ENCODE results near the gene ANKRD11.

Gene ANKRD11

GRCh38 chr16:89370601-89371000 lies 119.8 kb downstream of the ANKRD11 start:
- Histone ChIP-seq H3K4me3 (ENCODE audit: low read length) (no peak overlapping the region), H3K27ac (ENCODE audit: low read length) (no peak overlapping the region), H3K27me3 (ENCODE audit: insufficient read depth, low read length) (no peaks in the 10 kb centered on the region), H3K4me1 (ENCODE audit: insufficient read depth, low read length) (peaks cover 20% of the 10 kb centered on the region), H3K9ac (ENCODE audit: low read depth, low read length) (no peak overlapping the region), H3K9me3 (ENCODE audit: insufficient read depth, low read depth, low read length) (no peaks in the 10 kb centered on the region), H3K36me3 (ENCODE audit: insufficient read depth, low read depth, low read length) (no peaks in the 10 kb centered on the region)

- Histone ChIP-seq H3K36me3 (ENCODE audit: insufficient read depth, low read depth, low read length) (no peaks in the 10 kb centered on the region), H3K27ac (ENCODE audit: low read length) (no peak overlapping the region), H3K9ac (ENCODE audit: low read depth, low read length) (no peak overlapping the region), H3K4me1 (ENCODE audit: insufficient read depth, low read length) (peaks cover 20% of the 10 kb centered on the region), H3K27me3 (ENCODE audit: insufficient read depth, low read length) (no peaks in the 10 kb centered on the region), H3K9me3 (ENCODE audit: insufficient read depth, low read depth, low read length) (no peaks in the 10 kb centered on the region), H3K4me3 (ENCODE audit: low read length) (no peak overlapping the region)
Observed at GRCh38 chr16:89370081-89370511, 120.3 kb downstream of the ANKRD11 start.

- Histone ChIP-seq H3K9ac (ENCODE audit: low read depth, low read length) (no peak overlapping the region), H3K4me1 (ENCODE audit: insufficient read depth, low read length) (peaks cover 15% of the 10 kb centered on the region), H3K36me3 (ENCODE audit: insufficient read depth, low read depth, low read length) (no peaks in the 10 kb centered on the region), H3K9me3 (ENCODE audit: insufficient read depth, low read depth, low read length) (no peaks in the 10 kb centered on the region), H3K4me3 (ENCODE audit: low read length) (no peak overlapping the region), H3K27ac (ENCODE audit: low read length) (no peak overlapping the region), H3K27me3 (ENCODE audit: insufficient read depth, low read length) (no peaks in the 10 kb centered on the region)
Observed at GRCh38 chr16:89369266-89369895, 121.0 kb downstream of the ANKRD11 start.

- H3K9me3 ChIP-seq (ENCODE audit: insufficient read depth, low read depth, low read length), result no peaks in the 10 kb centered on the region
- no peaks in the 10 kb centered on the region for H3K36me3 ChIP-seq (ENCODE audit: insufficient read depth, low read depth, low read length)
- H3K27ac ChIP-seq (ENCODE audit: low read length), result no peak overlapping the region
- no peak overlapping the region for H3K9ac ChIP-seq (ENCODE audit: low read depth, low read length)
- H3K4me1 ChIP-seq (ENCODE audit: insufficient read depth, low read length), result peaks cover 21% of the 10 kb centered on the region
- no peak overlapping the region for H3K4me3 ChIP-seq (ENCODE audit: low read length)
- H3K27me3 ChIP-seq (ENCODE audit: insufficient read depth, low read length), result no peaks in the 10 kb centered on the region
Observed at GRCh38 chr16:89368604-89369249, 121.6 kb downstream of the ANKRD11 start.

- Histone ChIP-seq H3K9me3 (ENCODE audit: insufficient read depth, low read depth, low read length) (no peaks in the 10 kb centered on the region), H3K27me3 (ENCODE audit: insufficient read depth, low read length) (no peaks in the 10 kb centered on the region), H3K27ac (ENCODE audit: low read length) (no peak overlapping the region), H3K36me3 (ENCODE audit: insufficient read depth, low read depth, low read length) (no peaks in the 10 kb centered on the region), H3K4me1 (ENCODE audit: insufficient read depth, low read length) (peaks cover 29% of the 10 kb centered on the region), H3K9ac (ENCODE audit: low read depth, low read length) (no peak overlapping the region), H3K4me3 (ENCODE audit: low read length) (no peak overlapping the region)
Observed at GRCh38 chr16:89367538-89367915, 122.8 kb downstream of the ANKRD11 start.

GRCh38 chr16:89366561-89367537 lies 123.5 kb downstream of the ANKRD11 start:
- Histone ChIP-seq H3K4me3 (ENCODE audit: low read length) (no peak overlapping the region), H3K27me3 (ENCODE audit: insufficient read depth, low read length) (no peaks in the 10 kb centered on the region), H3K9ac (ENCODE audit: low read depth, low read length) (no peak overlapping the region), H3K9me3 (ENCODE audit: insufficient read depth, low read depth, low read length) (no peaks in the 10 kb centered on the region), H3K27ac (ENCODE audit: low read length) (no peak overlapping the region), H3K36me3 (ENCODE audit: insufficient read depth, low read depth, low read length) (no peaks in the 10 kb centered on the region), H3K4me1 (ENCODE audit: insufficient read depth, low read length) (peaks cover 34% of the 10 kb centered on the region)

- H3K27ac ChIP-seq (ENCODE audit: low read length), result no peak overlapping the region
- peaks cover 41% of the 10 kb centered on the region for H3K4me1 ChIP-seq (ENCODE audit: insufficient read depth, low read length)
- no peaks in the 10 kb centered on the region for H3K27me3 ChIP-seq (ENCODE audit: insufficient read depth, low read length)
- no peak overlapping the region for H3K4me3 ChIP-seq (ENCODE audit: low read length)
- no peaks in the 10 kb centered on the region for H3K9me3 ChIP-seq (ENCODE audit: insufficient read depth, low read depth, low read length)
- no peaks in the 10 kb centered on the region; the same call in 1 of the 2 replicates for H3K36me3 ChIP-seq (ENCODE audit: insufficient read depth, low read depth, low read length)
- no peak overlapping the region for H3K9ac ChIP-seq (ENCODE audit: low read depth, low read length)
Observed at GRCh38 chr16:89365996-89366395, 124.4 kb downstream of the ANKRD11 start.

- no peaks in the 10 kb centered on the region; the same call in 1 of the 2 replicates for H3K36me3 ChIP-seq (ENCODE audit: insufficient read depth, low read depth, low read length)
- no peak overlapping the region for H3K27ac ChIP-seq (ENCODE audit: low read length)
Observed at GRCh38 chr16:89365044-89365467, 125.3 kb downstream of the ANKRD11 start.

GRCh38 chr16:89364606-89365005 lies 125.8 kb downstream of the ANKRD11 start:
- peaks cover 40% of the 10 kb centered on the region for H3K4me1 ChIP-seq (ENCODE audit: insufficient read depth, low read length)
- no peaks in the 10 kb centered on the region for H3K27me3 ChIP-seq (ENCODE audit: insufficient read depth, low read length)
- no peak overlapping the region for H3K4me3 ChIP-seq (ENCODE audit: low read length)
- no peak overlapping the region for H3K27ac ChIP-seq (ENCODE audit: low read length)
- no peak overlapping the region for H3K9ac ChIP-seq (ENCODE audit: low read depth, low read length)
- peaks cover 2% of the 10 kb centered on the region; the same call in 1 of the 2 replicates for H3K36me3 ChIP-seq (ENCODE audit: insufficient read depth, low read depth, low read length)
- H3K9me3 ChIP-seq (ENCODE audit: insufficient read depth, low read depth, low read length), result no peaks in the 10 kb centered on the region

More at GRCh38 chr16:89365044-89365467, 125.3 kb downstream of the ANKRD11 start:
- no peaks in the 10 kb centered on the region for H3K9me3 ChIP-seq (ENCODE audit: insufficient read depth, low read depth, low read length)
- H3K9ac ChIP-seq (ENCODE audit: low read depth, low read length), result no peak overlapping the region
- H3K4me3 ChIP-seq (ENCODE audit: low read length), result no peak overlapping the region
- peaks cover 44% of the 10 kb centered on the region for H3K4me1 ChIP-seq (ENCODE audit: insufficient read depth, low read length)
- no peaks in the 10 kb centered on the region for H3K27me3 ChIP-seq (ENCODE audit: insufficient read depth, low read length)

- H3K4me3 ChIP-seq (ENCODE audit: low read length), result no peak overlapping the region
- H3K9ac ChIP-seq (ENCODE audit: low read depth, low read length), result no peak overlapping the region
- H3K9me3 ChIP-seq (ENCODE audit: insufficient read depth, low read depth, low read length), result no peaks in the 10 kb centered on the region
- peaks cover 36% of the 10 kb centered on the region for H3K4me1 ChIP-seq (ENCODE audit: insufficient read depth, low read length)
- H3K27me3 ChIP-seq (ENCODE audit: insufficient read depth, low read length), result no peaks in the 10 kb centered on the region
- peaks cover 3% of the 10 kb centered on the region; the same call in 1 of the 2 replicates for H3K36me3 ChIP-seq (ENCODE audit: insufficient read depth, low read depth, low read length)
- H3K27ac ChIP-seq (ENCODE audit: low read length), result no peak overlapping the region
Observed at GRCh38 chr16:89363621-89364393, 126.6 kb downstream of the ANKRD11 start.
